Inflammatory macrophage treated with lipopolysaccharide for 4 hours (primary cell): ENCODE measurements around the gene SENP6.
A peak's percentile ranks its signal among the peaks of the same experiment; 100 is the strongest.
"Not testable (repeated sequence)": the region's sequence is repeated elsewhere in the genome, so short reads cannot be mapped to it uniquely, and the experiment has no call there.

ENCODE experiments used
- DNase-seq: peaks from one replicate; pipeline ENCODE4 v3.0.0-alpha.2; 2020

The SENP6 gene

GRCh38 chr6:75673884-75674283 lies 72.2 kb downstream of the SENP6 start:
- no peak for DNase-seq

- DNase-seq: no peak
These were observed 74.7 kb downstream of the SENP6 start for GRCh38 chr6:75676377-75676776.

- not testable (repeated sequence) for DNase-seq
These were observed 80.9 kb downstream of the SENP6 start for GRCh38 chr6:75682548-75682947.

GRCh38 chr6:75683005-75683404 lies 81.3 kb downstream of the SENP6 start:
- not testable (repeated sequence) for DNase-seq

- DNase-seq: not testable (repeated sequence)
These were observed 85.9 kb downstream of the SENP6 start for GRCh38 chr6:75687535-75687934.

- DNase-seq: not testable (repeated sequence)
These were observed 86.3 kb downstream of the SENP6 start for GRCh38 chr6:75687937-75688336.

- no peak for DNase-seq
These were observed 87.9 kb downstream of the SENP6 start for GRCh38 chr6:75689576-75689975.

GRCh38 chr6:75691012-75691411 lies 89.3 kb downstream of the SENP6 start:
- DNase-seq: no peak

- DNase-seq: peak; percentile 4
These were observed 91.9 kb downstream of the SENP6 start for GRCh38 chr6:75693534-75693933.

- DNase-seq: no peak
These were observed 92.7 kb downstream of the SENP6 start for GRCh38 chr6:75694406-75694805.

- DNase-seq: not testable (repeated sequence)
These were observed 106.7 kb downstream of the SENP6 start for GRCh38 chr6:75708334-75708733.

- no peak for DNase-seq
These were observed 109.5 kb downstream of the SENP6 start for GRCh38 chr6:75711173-75711572.

- DNase-seq: no peak
These were observed 117.5 kb downstream of the SENP6 start for GRCh38 chr6:75719133-75719532.

- DNase-seq: no peak
These were observed 121.7 kb downstream of the SENP6 start for GRCh38 chr6:75723382-75723781.

- DNase-seq: no peak
These were observed 125.5 kb downstream of the SENP6 start for GRCh38 chr6:75727206-75727605.

GRCh38 chr6:75731029-75731428 lies 129.3 kb downstream of the SENP6 start:
- DNase-seq: not testable (repeated sequence)

GRCh38 chr6:75735491-75736186 lies 134.0 kb downstream of the SENP6 start:
- peak; percentile 19 for DNase-seq

GRCh38 chr6:75743971-75744370 lies 142.3 kb downstream of the SENP6 start:
- no peak for DNase-seq

- no peak for DNase-seq
These were observed 143.7 kb downstream of the SENP6 start for GRCh38 chr6:75745404-75745803.

GRCh38 chr6:75746221-75746620 lies 144.5 kb downstream of the SENP6 start:
- DNase-seq: no peak

GRCh38 chr6:75747152-75747992 lies 145.7 kb downstream of the SENP6 start:
- peak; percentile 43 for DNase-seq

GRCh38 chr6:75748003-75748742 lies 146.5 kb downstream of the SENP6 start:
- peak; percentile 17 for DNase-seq

GRCh38 chr6:75748743-75749538 lies 147.3 kb downstream of the SENP6 start, which contains the start of gene MYO6:
TSS of gene MYO6 (plus strand) at chr6:75749239. CDS start at chr6:75817548, 68,309 bp downstream.
- peak; percentile 47 for DNase-seq
